ENCODE results near the gene KIZ. TPM values are rescaled to one million over a fixed set of nuclear protein-coding genes. Genes with fewer than 3 reads are reported as not detected.

KIZ gene
- total RNA-seq, 2 experiments from 2014 or later, result 22.3 to 30.9 TPM

GRCh38 chr20:21180248-21180647 is 54.4 kb downstream of the KIZ start:
- H3K4me3 Mint-ChIP-seq, result no peak overlapping the region
- ATAC-seq (no peak), DNase-seq (no peak)
- no peak overlapping the region for H3K27ac Mint-ChIP-seq
- peaks cover 5% of the 10 kb centered on the region for H3K4me1 Mint-ChIP-seq
- CTCF ChIA-PET, result no interaction called here
- no peaks in the 10 kb centered on the region for H3K9me3 Mint-ChIP-seq (ENCODE audit: low read depth)
- H3K27me3 Mint-ChIP-seq, result no peaks in the 10 kb centered on the region
- peaks cover 8% of the 10 kb centered on the region for H3K36me3 Mint-ChIP-seq

- H3K4me3 Mint-ChIP-seq, result no peak overlapping the region
- H3K4me1 Mint-ChIP-seq, result no peaks in the 10 kb centered on the region
- DNase-seq (no peak), ATAC-seq (no peak)
- H3K9me3 Mint-ChIP-seq (ENCODE audit: low read depth), result no peaks in the 10 kb centered on the region
- H3K27ac Mint-ChIP-seq, result no peak overlapping the region
- CTCF ChIA-PET, result no interaction called here
- H3K27me3 Mint-ChIP-seq, result no peaks in the 10 kb centered on the region
- H3K36me3 Mint-ChIP-seq, result peaks cover 8% of the 10 kb centered on the region
These were observed 55.1 kb downstream of the KIZ start for GRCh38 chr20:21181028-21181427.

GRCh38 chr20:21182832-21183563 is 57.1 kb downstream of the KIZ start:
- Mint-ChIP-seq H3K36me3 (peaks cover 2% of the 10 kb centered on the region), H3K27me3 (no peaks in the 10 kb centered on the region), H3K9me3 (ENCODE audit: low read depth) (no peaks in the 10 kb centered on the region), H3K27ac (no peak overlapping the region), H3K4me1 (no peaks in the 10 kb centered on the region), H3K4me3 (no peak overlapping the region)
- CTCF ChIA-PET, result interaction anchor here (0.6 to 0.9 kb wide), 2 partner anchors 53 to 81 kb away, joined by 3 read pairs; no protein-coding TSS in a partner anchor
- ATAC-seq (no peak), DNase-seq (no peak)

- ATAC-seq, result no peak
- peaks cover 2% of the 10 kb centered on the region for H3K36me3 Mint-ChIP-seq
- no peaks in the 10 kb centered on the region for H3K27me3 Mint-ChIP-seq
- no peak overlapping the region for H3K27ac Mint-ChIP-seq
- no peak for DNase-seq
- H3K4me1 Mint-ChIP-seq, result no peaks in the 10 kb centered on the region
- no peaks in the 10 kb centered on the region for H3K9me3 Mint-ChIP-seq (ENCODE audit: low read depth)
- no peak overlapping the region for H3K4me3 Mint-ChIP-seq
- CTCF ChIA-PET, result no interaction called here
These were observed 57.8 kb downstream of the KIZ start for GRCh38 chr20:21183722-21184121.

GRCh38 chr20:21184819-21185218 is 58.9 kb downstream of the KIZ start:
- peaks cover 2% of the 10 kb centered on the region for H3K36me3 Mint-ChIP-seq
- no peaks in the 10 kb centered on the region for H3K9me3 Mint-ChIP-seq (ENCODE audit: low read depth)
- CTCF ChIA-PET, result interaction anchor here (1.5 kb wide), 1 partner anchor 51 kb away, joined by 5 read pairs; no protein-coding TSS in a partner anchor

GRCh38 chr20:21185849-21186248 is 60.0 kb downstream of the KIZ start:
- no peaks in the 10 kb centered on the region for H3K27me3 Mint-ChIP-seq
- CTCF ChIA-PET, result no interaction called here
- ATAC-seq (no peak), DNase-seq (no peak)
- H3K4me3 Mint-ChIP-seq, result no peak overlapping the region
- no peak overlapping the region for H3K27ac Mint-ChIP-seq
- H3K9me3 Mint-ChIP-seq (ENCODE audit: low read depth), result no peaks in the 10 kb centered on the region
- H3K36me3 Mint-ChIP-seq, result peaks cover 2% of the 10 kb centered on the region
- peaks cover 2% of the 10 kb centered on the region for H3K4me1 Mint-ChIP-seq

More at GRCh38 chr20:21184819-21185218, 58.9 kb downstream of the KIZ start:
- DNase-seq, result no peak
- no peaks in the 10 kb centered on the region for H3K4me1 Mint-ChIP-seq
- no peak for ATAC-seq
- H3K27me3 Mint-ChIP-seq, result no peaks in the 10 kb centered on the region
- no peak overlapping the region for H3K4me3 Mint-ChIP-seq
- no peak overlapping the region for H3K27ac Mint-ChIP-seq

- Mint-ChIP-seq H3K27ac (no peak overlapping the region), H3K9me3 (ENCODE audit: low read depth) (no peaks in the 10 kb centered on the region), H3K36me3 (peaks cover 2% of the 10 kb centered on the region), H3K4me3 (no peak overlapping the region), H3K4me1 (peaks cover 2% of the 10 kb centered on the region), H3K27me3 (no peaks in the 10 kb centered on the region)
- DNase-seq (no peak), ATAC-seq (no peak)
- CTCF ChIA-PET, result no interaction called here
These were observed 64.1 kb downstream of the KIZ start for GRCh38 chr20:21189761-21190523.

- Mint-ChIP-seq H3K27ac (no peak overlapping the region), H3K36me3 (peaks cover 2% of the 10 kb centered on the region), H3K9me3 (ENCODE audit: low read depth) (no peaks in the 10 kb centered on the region), H3K27me3 (no peaks in the 10 kb centered on the region), H3K4me3 (no peak overlapping the region), H3K4me1 (peaks cover 2% of the 10 kb centered on the region)
- DNase-seq (no peak), ATAC-seq (no peak)
- CTCF ChIA-PET, result no interaction called here
These were observed 65.0 kb downstream of the KIZ start for GRCh38 chr20:21190869-21191268.

- CTCF ChIA-PET, result no interaction called here
- H3K4me1 Mint-ChIP-seq, result peaks cover 2% of the 10 kb centered on the region
- DNase-seq (no peak), ATAC-seq (no peak)
- H3K27ac Mint-ChIP-seq, result no peak overlapping the region
- no peak overlapping the region for H3K4me3 Mint-ChIP-seq
- H3K9me3 Mint-ChIP-seq (ENCODE audit: low read depth), result no peaks in the 10 kb centered on the region
- H3K27me3 Mint-ChIP-seq, result no peaks in the 10 kb centered on the region
- no peaks in the 10 kb centered on the region for H3K36me3 Mint-ChIP-seq
These were observed 66.0 kb downstream of the KIZ start for GRCh38 chr20:21191839-21192238.

- no peak for DNase-seq
- Mint-ChIP-seq H3K4me1 (no peaks in the 10 kb centered on the region), H3K9me3 (ENCODE audit: low read depth) (no peaks in the 10 kb centered on the region), H3K36me3 (peaks cover 5% of the 10 kb centered on the region), H3K4me3 (no peak overlapping the region), H3K27ac (no peak overlapping the region), H3K27me3 (no peaks in the 10 kb centered on the region)
- ATAC-seq, result no peak
- CTCF ChIA-PET, result no interaction called here
These were observed 76.4 kb downstream of the KIZ start for GRCh38 chr20:21202259-21202658.

- Mint-ChIP-seq H3K36me3 (peaks cover 5% of the 10 kb centered on the region), H3K27ac (no peak overlapping the region), H3K27me3 (no peaks in the 10 kb centered on the region), H3K9me3 (ENCODE audit: low read depth) (no peaks in the 10 kb centered on the region), H3K4me3 (no peak overlapping the region), H3K4me1 (no peaks in the 10 kb centered on the region)
- no peak for DNase-seq
- no peak for ATAC-seq
- CTCF ChIA-PET, result no interaction called here
These were observed 77.3 kb downstream of the KIZ start for GRCh38 chr20:21203088-21203656.

- no peak for ATAC-seq
- CTCF ChIA-PET, result no interaction called here
These were observed 80.7 kb downstream of the KIZ start for GRCh38 chr20:21206584-21206983.

GRCh38 chr20:21208999-21209398 is 83.1 kb downstream of the KIZ start:
- CTCF ChIA-PET, result interaction anchor here (1.0 kb wide), 1 partner anchor 27 kb away, joined by 3 read pairs; no protein-coding TSS in a partner anchor
- H3K27ac Mint-ChIP-seq, result no peak overlapping the region
- no peaks in the 10 kb centered on the region for H3K27me3 Mint-ChIP-seq
- DNase-seq, result no peak
- H3K4me3 Mint-ChIP-seq, result no peak overlapping the region
- ATAC-seq, result no peak
- H3K36me3 Mint-ChIP-seq, result peaks cover 5% of the 10 kb centered on the region
- peaks cover 9% of the 10 kb centered on the region for H3K4me1 Mint-ChIP-seq
- no peaks in the 10 kb centered on the region for H3K9me3 Mint-ChIP-seq (ENCODE audit: low read depth)

More at GRCh38 chr20:21206584-21206983, 80.7 kb downstream of the KIZ start:
- no peak for DNase-seq
- Mint-ChIP-seq H3K27ac (no peak overlapping the region), H3K4me1 (no peaks in the 10 kb centered on the region), H3K36me3 (peaks cover 5% of the 10 kb centered on the region), H3K9me3 (ENCODE audit: low read depth) (no peaks in the 10 kb centered on the region), H3K27me3 (no peaks in the 10 kb centered on the region), H3K4me3 (no peak overlapping the region)

- Mint-ChIP-seq H3K4me1 (peaks cover 9% of the 10 kb centered on the region), H3K36me3 (peaks cover 5% of the 10 kb centered on the region), H3K4me3 (no peak overlapping the region), H3K9me3 (ENCODE audit: low read depth) (no peaks in the 10 kb centered on the region), H3K27me3 (no peaks in the 10 kb centered on the region), H3K27ac (no peak overlapping the region)
- CTCF ChIA-PET, result interaction anchor here (1.0 kb wide), 1 partner anchor 26 kb away, joined by 3 read pairs; no protein-coding TSS in a partner anchor
- no peak for ATAC-seq
- no peak for DNase-seq
These were observed 83.8 kb downstream of the KIZ start for GRCh38 chr20:21209668-21210067.
